Mesothelial cell of epicardium (in vitro differentiated cells): ENCODE results near the gene FGR. TPM values are rescaled to one million over a fixed set of nuclear protein-coding genes. Genes with fewer than 3 reads are reported as not detected.
A peak's percentile ranks its signal among the peaks of the same experiment; 100 is the strongest.

Source experiments
- DNase-seq, 2 experiments: peaks; one replicate each; pipeline ENCODE4 v3.0.0; 2021; ENCODE audit warnings: low spot score in 2 of 2; ENCODE audit not compliant: unreplicated experiment in 2 of 2
- H3K27ac Mint-ChIP-seq: 2 replicates; pipeline ENCODE4 v1.8.0; 2021; ENCODE audit warnings: mixed read lengths
- H3K27me3 Mint-ChIP-seq: 2 replicates; pipeline ENCODE4 v1.8.0; 2021; ENCODE audit warnings: low read depth, mixed read lengths
- H3K36me3 Mint-ChIP-seq: 2 replicates; pipeline ENCODE4 v1.8.0; 2021; ENCODE audit warnings: mixed read lengths
- H3K4me1 Mint-ChIP-seq: 2 replicates; pipeline ENCODE4 v1.8.0; 2021; ENCODE audit warnings: mixed read lengths
- H3K4me3 Mint-ChIP-seq: 2 replicates; pipeline ENCODE4 v1.8.0; 2021; ENCODE audit warnings: mild to moderate bottlenecking, moderate library complexity, mixed read lengths
- H3K9me3 Mint-ChIP-seq: 2 replicates; pipeline ENCODE4 v1.8.0; 2021; ENCODE audit warnings: mixed read lengths
- CTCF ChIP-seq: fragments of 200-600 bp; sonication (generic); IDR thresholded peaks from one replicate; pipeline ENCODE4 v1.5.0; 2021; ENCODE audit warnings: antibody characterized with exemption; ENCODE audit not compliant: unreplicated experiment
- total RNA-seq: library from RNA; stranded (reverse); gene quantifications from 3 replicates; pipeline ENCODE4 v1.2.1, GENCODE V29; 2021

The FGR gene
- total RNA-seq, 1 donor from 2014 or later, result 0.11 TPM

- Mint-ChIP-seq H3K27me3 (no peaks in the 10 kb centered on the region), H3K9me3 (no peaks in the 10 kb centered on the region), H3K4me3 (no peak overlapping the region), H3K4me1 (peaks cover 15% of the 10 kb centered on the region), H3K36me3 (no peaks in the 10 kb centered on the region), H3K27ac (no peak overlapping the region)
- no peak for DNase-seq
- no peak for TF ChIP-seq CTCF
Measured at GRCh38 chr1:27618341-27619082, 16.5 kb downstream of the FGR start.

- no peak for TF ChIP-seq CTCF
- H3K9me3 Mint-ChIP-seq, result no peaks in the 10 kb centered on the region
- no peak overlapping the region for H3K27ac Mint-ChIP-seq
- H3K4me1 Mint-ChIP-seq, result peaks cover 16% of the 10 kb centered on the region
- H3K27me3 Mint-ChIP-seq, result no peaks in the 10 kb centered on the region
- no peaks in the 10 kb centered on the region for H3K36me3 Mint-ChIP-seq
- H3K4me3 Mint-ChIP-seq, result no peak overlapping the region
- no peak for DNase-seq
Measured at GRCh38 chr1:27617420-27617819, 17.6 kb downstream of the FGR start.

GRCh38 chr1:27616441-27616840, 18.5 kb downstream of the FGR start:
- no peaks in the 10 kb centered on the region for H3K36me3 Mint-ChIP-seq
- H3K9me3 Mint-ChIP-seq, result no peaks in the 10 kb centered on the region
- DNase-seq, result no peak
- H3K4me1 Mint-ChIP-seq, result peaks cover 17% of the 10 kb centered on the region
- no peak overlapping the region for H3K27ac Mint-ChIP-seq
- no peak for TF ChIP-seq CTCF
- H3K27me3 Mint-ChIP-seq, result no peaks in the 10 kb centered on the region
- H3K4me3 Mint-ChIP-seq, result no peak overlapping the region

GRCh38 chr1:27615346-27616192, 19.4 kb downstream of the FGR start:
- H3K36me3 Mint-ChIP-seq, result no peaks in the 10 kb centered on the region
- H3K4me3 Mint-ChIP-seq, result peak overlapping the region; percentile 62
- TF ChIP-seq CTCF, result no peak
- no peak for DNase-seq
- no peaks in the 10 kb centered on the region for H3K9me3 Mint-ChIP-seq
- peaks cover 12% of the 10 kb centered on the region for H3K4me1 Mint-ChIP-seq
- peak overlapping the region; percentile 41 for H3K27ac Mint-ChIP-seq
- no peaks in the 10 kb centered on the region for H3K27me3 Mint-ChIP-seq

- peaks cover 12% of the 10 kb centered on the region for H3K4me1 Mint-ChIP-seq
- H3K36me3 Mint-ChIP-seq, result no peaks in the 10 kb centered on the region
- peak overlapping the region; percentile 62 for H3K4me3 Mint-ChIP-seq
- H3K9me3 Mint-ChIP-seq, result no peaks in the 10 kb centered on the region
- H3K27me3 Mint-ChIP-seq, result no peaks in the 10 kb centered on the region
- no peak for DNase-seq
- no peak for TF ChIP-seq CTCF
- H3K27ac Mint-ChIP-seq, result peak overlapping the region; percentile 41
Measured at GRCh38 chr1:27614625-27615344, 20.2 kb downstream of the FGR start.
